Suprapubic skin (tissue), 4 donors: ENCODE measurements around the gene RAB6B. TPM values are rescaled to one million over a fixed set of nuclear protein-coding genes. Genes with fewer than 3 reads are reported as not detected.

Experiments
- DNase-seq, 2 donors: peaks; one replicate each; pipeline ENCODE4 v3.0.0-alpha.2; 2019; ENCODE audit warnings: low spot score in 2 of 2
- H3K27ac ChIP-seq: fragments of 200-600 bp; sonication (generic); one replicate; pipeline ENCODE4 v1.5.1; 2019
- H3K27me3 ChIP-seq: fragments of 200-600 bp; sonication (generic); one replicate; pipeline ENCODE4 v1.5.1; 2019
- H3K36me3 ChIP-seq: fragments of 200-600 bp; sonication (generic); one replicate; pipeline ENCODE4 v1.5.1; 2019
- H3K4me1 ChIP-seq: fragments of 200-600 bp; sonication (generic); one replicate; pipeline ENCODE4 v1.5.1; 2019
- H3K4me3 ChIP-seq: fragments of 200-600 bp; sonication (generic); one replicate; pipeline ENCODE4 v1.5.1; 2019; ENCODE audit warnings: mild to moderate bottlenecking
- H3K9me3 ChIP-seq: fragments of 200-600 bp; sonication (generic); one replicate; pipeline ENCODE4 v1.5.1; 2019
- CTCF ChIP-seq, 2 donors: fragments of 200-600 bp in 1 of 2; fragments of 450-650 bp in 1 of 2; sonication (generic) in 1 of 2; IDR thresholded peaks; one replicate each; pipeline ENCODE4 v1.5.1; 2016 to 2019; ENCODE audit warnings: antibody characterized with exemption in 2 of 2, mild to moderate bottlenecking in 1 of 2, moderate library complexity in 1 of 2
- EP300 ChIP-seq: sonication (generic); formaldehyde crosslinking; IDR thresholded peaks from one replicate; pipeline ENCODE4 v1.6.1; 2017; ENCODE audit warnings: antibody characterized with exemption
- POLR2A ChIP-seq, 2 donors: fragments of 450-650 bp; IDR thresholded peaks; one replicate each; pipeline ENCODE4 v1.6.1; 2017; ENCODE audit warnings: antibody characterized with exemption in 2 of 2, mild to moderate bottlenecking in 2 of 2, moderate library complexity in 2 of 2
- POLR2AphosphoS5 ChIP-seq, 3 donors: sonication (generic); formaldehyde crosslinking; IDR thresholded peaks; one replicate each; pipeline ENCODE4 v1.6.1; 2017; ENCODE audit warnings: antibody characterized with exemption in 3 of 3
- WGBS: methylation state at CpG from one replicate; pipeline ENCODE4 v1.1.5; 2018; 5-methylcytosine and 5-hydroxymethylcytosine counted together
- total RNA-seq, 4 donors: library from RNA; depleted of rRNA; stranded (reverse); fragments of >200 nt; gene quantifications; one replicate each; pipeline ENCODE4 v1.1.0, GENCODE V29; 2016

The RAB6B gene
- total RNA-seq, 4 donors from 2014 or later = 0.34 to 1.3 (median 0.83) TPM

GRCh38 chr3:133881492-133881891 lies 14.2 kb downstream of the RAB6B start:
- no peaks in the 10 kb centered on the region for H3K36me3 ChIP-seq
- no peak overlapping the region for H3K4me3 ChIP-seq
- peaks cover 7% of the 10 kb centered on the region for H3K4me1 ChIP-seq
- H3K27ac ChIP-seq = no peak overlapping the region
- DNase-seq = peak in 1 of 2 donors; percentile 24
- no peaks in the 10 kb centered on the region for H3K27me3 ChIP-seq
- 83% methylated on average over 1 of the region's 1 CpG for WGBS
- H3K9me3 ChIP-seq = no peaks in the 10 kb centered on the region
- TF ChIP-seq POLR2A (IDR thresholded peaks at IDR 0.05) (no peak), POLR2AphosphoS5 (IDR thresholded peaks at IDR 0.05) (no peak), CTCF (IDR thresholded peaks at IDR 0.05) (no peak), EP300 (no peak)

GRCh38 chr3:133880886-133881455 lies 14.7 kb downstream of the RAB6B start:
- no peak for TF ChIP-seq CTCF (IDR thresholded peaks at IDR 0.05)
- TF ChIP-seq POLR2A (IDR thresholded peaks at IDR 0.05) = no peak
- no peak for TF ChIP-seq POLR2AphosphoS5 (IDR thresholded peaks at IDR 0.05)
- no peak for TF ChIP-seq EP300
- Histone ChIP-seq H3K27ac (no peak overlapping the region), H3K9me3 (no peaks in the 10 kb centered on the region), H3K4me1 (peaks cover 7% of the 10 kb centered on the region), H3K36me3 (no peaks in the 10 kb centered on the region), H3K4me3 (no peak overlapping the region), H3K27me3 (no peaks in the 10 kb centered on the region)
- 96% methylated on average over 4 of the region's 4 CpGs for WGBS
- peak in 1 of 2 donors; percentile 45 for DNase-seq

- no peaks in the 10 kb centered on the region for H3K9me3 ChIP-seq
- H3K4me1 ChIP-seq = peaks cover 7% of the 10 kb centered on the region
- no peaks in the 10 kb centered on the region for H3K36me3 ChIP-seq
- H3K4me3 ChIP-seq = no peak overlapping the region
- no peak overlapping the region for H3K27ac ChIP-seq
- H3K27me3 ChIP-seq = no peaks in the 10 kb centered on the region
- 91% methylated on average over 4 of the region's 5 CpGs for WGBS
- peak in 1 of 2 donors; percentile 47 for DNase-seq
- TF ChIP-seq CTCF (IDR thresholded peaks at IDR 0.05) (no peak), EP300 (no peak), POLR2A (IDR thresholded peaks at IDR 0.05) (no peak), POLR2AphosphoS5 (IDR thresholded peaks at IDR 0.05) (no peak)
Observed at GRCh38 chr3:133880287-133880686, 15.4 kb downstream of the RAB6B start.

- H3K36me3 ChIP-seq = no peaks in the 10 kb centered on the region
- TF ChIP-seq POLR2A (IDR thresholded peaks at IDR 0.05) (no peak), CTCF (IDR thresholded peaks at IDR 0.05) (no peak), EP300 (no peak), POLR2AphosphoS5 (IDR thresholded peaks at IDR 0.05) (no peak)
- WGBS = 93% methylated on average over 3 of the region's 3 CpGs
Observed at GRCh38 chr3:133878518-133878917, 17.2 kb downstream of the RAB6B start.

GRCh38 chr3:133877221-133877620 lies 18.5 kb downstream of the RAB6B start:
- DNase-seq = no peak
- H3K36me3 ChIP-seq = no peaks in the 10 kb centered on the region
- 89% methylated on average over 2 of the region's 2 CpGs for WGBS
- TF ChIP-seq CTCF (IDR thresholded peaks at IDR 0.05) (no peak), POLR2AphosphoS5 (IDR thresholded peaks at IDR 0.05) (no peak), POLR2A (IDR thresholded peaks at IDR 0.05) (no peak), EP300 (no peak)
- no peaks in the 10 kb centered on the region for H3K4me1 ChIP-seq
- no peak overlapping the region for H3K27ac ChIP-seq
- no peaks in the 10 kb centered on the region for H3K9me3 ChIP-seq
- H3K27me3 ChIP-seq = no peaks in the 10 kb centered on the region
- no peak overlapping the region for H3K4me3 ChIP-seq

More at GRCh38 chr3:133878518-133878917, 17.2 kb downstream of the RAB6B start:
- H3K4me3 ChIP-seq = no peak overlapping the region
- no peaks in the 10 kb centered on the region for H3K27me3 ChIP-seq
- H3K9me3 ChIP-seq = no peaks in the 10 kb centered on the region
- no peak for DNase-seq
- no peak overlapping the region for H3K27ac ChIP-seq
- peaks cover 6% of the 10 kb centered on the region for H3K4me1 ChIP-seq
